GM18502 (cell line): Measurements from ENCODE around the gene CHI3L2.

Experiments used
- ATAC-seq: cut with Tn5 transposase; IDR thresholded peaks from one replicate; pipeline ENCODE4 v1.9.1; 2021; ENCODE audit warnings: mild to moderate bottlenecking; ENCODE audit not compliant: unreplicated experiment, poor library complexity

The CHI3L2 gene

GRCh38 chr1:111242805-111243523 lies 15.5 kb downstream of the CHI3L2 start:
- no peak for ATAC-seq

- ATAC-seq: no peak
Measured at GRCh38 chr1:111247125-111247838, 19.8 kb downstream of the CHI3L2 start.

- ATAC-seq: no peak
Measured at GRCh38 chr1:111249960-111250359, 22.4 kb downstream of the CHI3L2 start.

- no peak for ATAC-seq
Measured at GRCh38 chr1:111251570-111251969, 24.1 kb downstream of the CHI3L2 start.

- no peak for ATAC-seq
Measured at GRCh38 chr1:111252786-111253185, 25.3 kb downstream of the CHI3L2 start.

GRCh38 chr1:111253876-111254275 lies 26.4 kb downstream of the CHI3L2 start:
- ATAC-seq: no peak

GRCh38 chr1:111256988-111257658 lies 29.6 kb downstream of the CHI3L2 start:
- ATAC-seq: no peak

- ATAC-seq: no peak
Measured at GRCh38 chr1:111267801-111268508, 40.4 kb downstream of the CHI3L2 start.

GRCh38 chr1:111269825-111270406 lies 42.4 kb downstream of the CHI3L2 start:
- no peak for ATAC-seq

GRCh38 chr1:111270771-111271463 lies 43.4 kb downstream of the CHI3L2 start:
- ATAC-seq: no peak

- ATAC-seq: no peak
Measured at GRCh38 chr1:111271464-111271801, 43.9 kb downstream of the CHI3L2 start.

- no peak for ATAC-seq
Measured at GRCh38 chr1:111272081-111272480, 44.6 kb downstream of the CHI3L2 start.

- no peak for ATAC-seq
Measured at GRCh38 chr1:111274653-111275052, 47.1 kb downstream of the CHI3L2 start.

GRCh38 chr1:111275079-111275478 lies 47.6 kb downstream of the CHI3L2 start:
- no peak for ATAC-seq

GRCh38 chr1:111275780-111276433 lies 48.4 kb downstream of the CHI3L2 start:
- no peak for ATAC-seq

GRCh38 chr1:111279144-111279543 lies 51.6 kb downstream of the CHI3L2 start:
- ATAC-seq: no peak

GRCh38 chr1:111280267-111280666 lies 52.8 kb downstream of the CHI3L2 start:
- no peak for ATAC-seq

GRCh38 chr1:111281411-111281810 lies 53.9 kb downstream of the CHI3L2 start:
- no peak for ATAC-seq

GRCh38 chr1:111283838-111284237 lies 56.3 kb downstream of the CHI3L2 start:
- ATAC-seq: no peak
